Transverse colon (tissue), 4 donors: Measurements from ENCODE around the gene FOLR1. TPM values are rescaled to one million over a fixed set of nuclear protein-coding genes. Genes with fewer than 3 reads are reported as not detected.
"Not testable (repeated sequence)": the region's sequence is repeated elsewhere in the genome, so short reads cannot be mapped to it uniquely, and the experiment has no call there.

Experiments
- DNase-seq: peaks from one replicate; pipeline ENCODE4 v3.0.0-alpha.2; 2019
- H3K27ac ChIP-seq, 4 donors: fragments of 200-600 bp; sonication (generic); 2 replicates each; pipeline ENCODE4 v1.5.1; 2016 to 2018; ENCODE audit warnings: inconsistent platforms in 4 of 4
- H3K27me3 ChIP-seq: fragments of 200-600 bp; sonication (generic); 2 replicates; pipeline ENCODE4 v1.5.1; 2017; ENCODE audit warnings: inconsistent platforms
- H3K36me3 ChIP-seq, 4 donors: fragments of 200-600 bp; sonication (generic); 2 replicates each; pipeline ENCODE4 v1.5.1; 2017 to 2019; ENCODE audit warnings: inconsistent platforms in 4 of 4
- H3K4me1 ChIP-seq, 4 donors: fragments of 200-600 bp; sonication (generic); 2 replicates each; pipeline ENCODE4 v1.5.1; 2017 to 2020; ENCODE audit warnings: inconsistent platforms in 4 of 4
- H3K4me3 ChIP-seq, 4 donors: fragments of 200-600 bp; sonication (generic); 1 replicate in 1 of 4; 2 replicates in 3 of 4; pipeline versions ENCODE4 v1.5.1 to v1.6.1; 2017 to 2019; ENCODE audit warnings: inconsistent platforms in 4 of 4
- H3K9me3 ChIP-seq, 2 donors: fragments of 200-600 bp; sonication (generic); 2 replicates each; pipeline ENCODE4 v1.5.1; 2017 to 2019; ENCODE audit warnings: inconsistent platforms in 2 of 2
- CTCF ChIP-seq, 5 experiments: fragments of 200-600 bp in 3 of 5; fragments of 450-650 bp in 2 of 5; sonication (generic) in 3 of 5; IDR thresholded peaks; 1 replicate in 2 of 5; 2 replicates in 3 of 5; pipeline ENCODE4 v1.5.1; 2016 to 2017; ENCODE audit warnings: antibody characterized with exemption in 5 of 5, inconsistent platforms in 3 of 5, mild to moderate bottlenecking in 2 of 5, moderate library complexity in 1 of 5
- EP300 ChIP-seq: sonication (generic); formaldehyde crosslinking; IDR thresholded peaks from one replicate; pipeline ENCODE4 v1.6.1; 2017; ENCODE audit warnings: antibody characterized with exemption, low read depth
- POLR2A ChIP-seq: fragments of 450-650 bp; IDR thresholded peaks from one replicate; pipeline ENCODE4 v1.6.1; 2016; ENCODE audit warnings: antibody characterized with exemption, mild to moderate bottlenecking, moderate library complexity
- POLR2AphosphoS5 ChIP-seq, 3 donors: sonication (generic); formaldehyde crosslinking; IDR thresholded peaks; one replicate each; pipeline ENCODE4 v1.6.1; 2016; ENCODE audit warnings: antibody characterized with exemption in 3 of 3
- WGBS, 2 donors: methylation state at CpG; one replicate each; pipeline ENCODE4 v1.1.5; 2018; ENCODE audit warnings: low coverage in 1 of 2; 5-methylcytosine and 5-hydroxymethylcytosine counted together
- in situ Hi-C, 4 donors: fragments of 200-750 bp; cut with MboI; loops; one replicate each; pipeline versions ENCODE4 v1.15.0 to v1.15.1; 2017; ENCODE audit warnings: low sequenced_read_pairs in 3 of 4, low pct_ligation_motif_present in 1 of 4, low pct_unique_long_range_greater_than_20kb in 1 of 4
- intact Hi-C: fragments of 100-400 bp; cut with DNase I; formaldehyde crosslinking; loops from one replicate; pipeline ENCODE4 v1.15.1; 2023; ENCODE audit warnings: low total_unique reads
- total RNA-seq, 4 donors: library from RNA; depleted of rRNA; stranded (reverse); fragments of >200 nt; gene quantifications; one replicate each; pipeline ENCODE4 v1.1.0, GENCODE V29; 2016

The FOLR1 gene
- total RNA-seq, 4 donors from 2014 or later: not detected

- intact Hi-C loops: no loop called here
These were observed 3.8 kb downstream of the FOLR1 start for GRCh38 chr11:72195518-72196270.

GRCh38 chr11:72201445-72201844 is 9.5 kb downstream of the FOLR1 start:
- whole genome bisulfite sequencing, 2 donors: 92 to 94% methylated on average over 21 to 43 of the region's 43 CpGs
- in situ Hi-C loops, intact Hi-C loops: not testable (repeated sequence)

More at GRCh38 chr11:72195518-72196270, 3.8 kb downstream of the FOLR1 start:
- H3K27me3 ChIP-seq: no peaks in the 10 kb centered on the region
- no peaks in the 10 kb centered on the region for H3K4me1 ChIP-seq
- no peaks in the 10 kb centered on the region for H3K36me3 ChIP-seq
- no peak for DNase-seq
- no peak overlapping the region for H3K4me3 ChIP-seq
- no peaks in the 10 kb centered on the region for H3K9me3 ChIP-seq
- no peak overlapping the region for H3K27ac ChIP-seq
- in situ Hi-C loops: no loop called here
- 90% methylated on average over 11 of the region's 12 CpGs; no CpG with 5 or more reads in 1 of the 2 donors for WGBS, 2 donors
- no peak for TF ChIP-seq POLR2AphosphoS5 (IDR thresholded peaks at IDR 0.05)
- no peak for TF ChIP-seq EP300
- TF ChIP-seq CTCF (IDR thresholded peaks at IDR 0.05): no peak
- TF ChIP-seq POLR2A: no peak

GRCh38 chr11:72202571-72202970 is 10.6 kb downstream of the FOLR1 start:
- Histone ChIP-seq H3K9me3 (no peaks in the 10 kb centered on the region), H3K27me3 (no peaks in the 10 kb centered on the region), H3K36me3 (no peaks in the 10 kb centered on the region), H3K4me1 (no peaks in the 10 kb centered on the region), H3K27ac (no peak overlapping the region), H3K4me3 (no peak overlapping the region)
- TF ChIP-seq POLR2A (no peak), EP300 (no peak), CTCF (IDR thresholded peaks at IDR 0.05) (no peak), POLR2AphosphoS5 (IDR thresholded peaks at IDR 0.05) (no peak)
- intact Hi-C loops: no loop called here
- no peak for DNase-seq
- 98 to 100% methylated on average over 6 of the region's 6 CpGs for WGBS, 2 donors
- in situ Hi-C loops: no loop called here

More at GRCh38 chr11:72201445-72201844, 9.5 kb downstream of the FOLR1 start:
- not testable (repeated sequence) for H3K9me3 ChIP-seq, H3K36me3 ChIP-seq, H3K4me1 ChIP-seq, H3K4me3 ChIP-seq, H3K27me3 ChIP-seq, H3K27ac ChIP-seq, DNase-seq

GRCh38 chr11:72203163-72203562 is 11.2 kb downstream of the FOLR1 start:
- no peaks in the 10 kb centered on the region for H3K9me3 ChIP-seq
- DNase-seq: no peak
- no peak overlapping the region for H3K27ac ChIP-seq
- H3K36me3 ChIP-seq: no peaks in the 10 kb centered on the region
- TF ChIP-seq CTCF (IDR thresholded peaks at IDR 0.05) (no peak), EP300 (no peak)
- in situ Hi-C loops (no loop called here), intact Hi-C loops (no loop called here)
- H3K27me3 ChIP-seq: no peaks in the 10 kb centered on the region
- no peak overlapping the region for H3K4me3 ChIP-seq
- 49% methylated on average over 2 of the region's 2 CpGs; no CpG with 5 or more reads in 1 of the 2 donors for WGBS, 2 donors
- no peaks in the 10 kb centered on the region for H3K4me1 ChIP-seq

GRCh38 chr11:72204886-72205285 is 12.9 kb downstream of the FOLR1 start:
- in situ Hi-C loops: no loop called here

GRCh38 chr11:72206794-72207193 is 14.9 kb downstream of the FOLR1 start:
- intact Hi-C loops, H3K36me3 ChIP-seq, H3K27me3 ChIP-seq, H3K9me3 ChIP-seq, H3K4me3 ChIP-seq, in situ Hi-C loops, DNase-seq, H3K4me1 ChIP-seq, H3K27ac ChIP-seq: not testable (repeated sequence)
- 96% methylated on average over 2 of the region's 2 CpGs; no CpG with 5 or more reads in 1 of the 2 donors for WGBS, 2 donors

More at GRCh38 chr11:72204886-72205285, 12.9 kb downstream of the FOLR1 start:
- no peak for DNase-seq
- no peak overlapping the region for H3K27ac ChIP-seq
- intact Hi-C loops: no loop called here
- no peaks in the 10 kb centered on the region for H3K36me3 ChIP-seq
- no peaks in the 10 kb centered on the region for H3K9me3 ChIP-seq
- no peaks in the 10 kb centered on the region for H3K27me3 ChIP-seq
- no peak for TF ChIP-seq CTCF (IDR thresholded peaks at IDR 0.05)
- TF ChIP-seq POLR2AphosphoS5 (IDR thresholded peaks at IDR 0.05): no peak
- no peak for TF ChIP-seq EP300
- TF ChIP-seq POLR2A: no peak
- no peak overlapping the region for H3K4me3 ChIP-seq
- no peaks in the 10 kb centered on the region for H3K4me1 ChIP-seq
